NT2/D1 (cell line): ENCODE data around the gene PZP.

Source experiments
- SUZ12 ChIP-seq: IDR thresholded peaks from 2 replicates; pipeline ENCODE4 v1.6.1; 2011; ENCODE audit not compliant: insufficient read length, insufficient read depth; ENCODE audit errors: extremely low read depth
- YY1 ChIP-seq: IDR thresholded peaks from 2 replicates; pipeline ENCODE4 v1.6.1; 2011; ENCODE audit not compliant: insufficient read length, insufficient read depth
- ZNF274 ChIP-seq: IDR thresholded peaks from 2 replicates; pipeline ENCODE4 v1.6.1; 2011; ENCODE audit warnings: mild to moderate bottlenecking, low read depth, low read length

DNA sequence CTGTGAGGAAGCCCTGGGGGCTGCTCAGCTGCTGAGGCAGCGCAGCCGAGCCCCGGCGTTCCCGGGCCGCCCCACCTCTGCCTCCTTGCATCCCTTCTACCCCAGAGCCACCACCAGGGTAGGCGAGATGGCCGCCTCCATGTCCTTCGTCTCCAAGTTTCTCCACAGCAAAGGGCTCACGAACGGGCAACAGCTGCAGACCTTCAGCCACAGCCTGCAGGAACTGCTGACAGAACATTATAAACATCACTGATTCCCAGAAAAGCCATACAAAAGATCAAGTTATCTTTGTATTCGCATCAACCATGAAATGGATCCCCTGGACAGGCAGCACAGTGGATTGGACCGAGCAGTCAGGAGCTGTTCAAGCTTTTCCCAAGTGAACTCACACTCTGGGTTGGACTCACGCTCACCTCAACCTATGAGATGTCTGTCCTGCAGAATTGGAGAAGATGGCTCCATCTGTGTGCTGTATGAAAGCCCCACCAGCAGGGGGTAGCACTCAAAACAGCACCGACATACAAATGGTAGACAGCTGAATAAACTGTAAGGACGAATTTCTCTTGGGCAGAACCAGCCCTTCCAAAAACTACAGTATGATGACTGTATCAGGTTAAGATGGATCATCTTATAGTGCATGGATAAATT, 73.1 kb downstream of the PZP start:
- TF ChIP-seq YY1 (no peak), SUZ12 (no peak), ZNF274 (no peak)
